HCEC 1CT (cell line): ENCODE results near the gene FGD4.

ENCODE experiments used
- DNase-seq: peaks from one replicate; pipeline ENCODE4 v3.0.0-alpha.2; 2017

The FGD4 gene

DNA sequence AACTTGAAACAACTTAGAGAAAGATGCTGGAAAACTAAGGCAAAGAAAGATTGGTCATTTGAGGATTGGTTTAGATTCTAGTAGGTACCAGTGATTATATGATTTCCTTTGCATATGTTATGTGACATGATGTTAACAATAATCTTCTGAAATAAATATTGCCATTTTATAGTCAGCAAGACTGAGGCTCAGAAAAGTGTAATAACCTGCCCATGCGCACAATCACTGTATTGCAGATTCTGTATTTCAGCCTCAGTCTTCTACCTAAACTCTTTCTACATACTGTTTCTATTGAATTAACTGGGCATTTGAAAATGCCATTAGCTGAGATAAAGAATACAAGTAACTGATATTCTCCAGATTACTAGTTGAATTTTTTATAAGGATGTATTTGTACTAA lies 61.3 kb downstream of the FGD4 start:
- DNase-seq: no peak

DNA sequence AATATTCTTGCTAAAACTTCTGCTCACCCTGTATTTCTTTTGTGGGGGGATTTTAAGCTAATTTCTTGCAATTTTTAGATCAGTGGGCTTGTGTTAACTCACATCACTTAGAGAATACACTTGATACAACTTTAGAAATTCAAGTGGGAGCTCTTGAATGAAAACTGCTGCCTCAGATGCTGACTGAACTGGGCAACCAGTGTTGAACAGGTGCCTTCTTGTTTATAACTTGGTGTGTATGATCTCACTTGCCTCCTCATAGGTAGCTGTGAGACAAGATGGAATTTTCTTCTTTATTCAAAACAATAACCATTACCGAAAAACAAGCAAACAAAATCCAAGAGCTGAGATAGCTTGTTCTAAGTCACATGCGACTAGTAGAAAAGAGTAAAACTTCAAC lies 63.5 kb downstream of the FGD4 start:
- DNase-seq: no peak

DNA sequence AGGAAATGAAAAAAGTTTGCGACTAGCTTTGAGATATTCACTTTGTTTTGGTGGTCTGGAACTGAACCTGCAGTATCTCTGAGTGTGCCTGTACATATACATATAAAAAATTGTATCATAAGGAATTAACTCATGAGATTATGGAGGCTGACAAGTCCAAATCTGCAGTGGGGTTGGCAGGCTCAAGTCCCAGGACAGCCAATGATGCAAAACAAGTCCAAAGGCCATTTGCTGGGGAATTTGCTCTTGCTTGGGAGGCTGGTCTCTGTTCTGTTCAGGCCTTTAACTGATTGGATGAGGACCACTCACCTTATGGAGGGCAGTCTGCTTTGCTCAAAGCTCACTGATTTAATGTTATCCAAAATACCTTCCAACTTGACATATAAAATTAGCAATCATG lies 66.8 kb downstream of the FGD4 start:
- no peak for DNase-seq

DNA sequence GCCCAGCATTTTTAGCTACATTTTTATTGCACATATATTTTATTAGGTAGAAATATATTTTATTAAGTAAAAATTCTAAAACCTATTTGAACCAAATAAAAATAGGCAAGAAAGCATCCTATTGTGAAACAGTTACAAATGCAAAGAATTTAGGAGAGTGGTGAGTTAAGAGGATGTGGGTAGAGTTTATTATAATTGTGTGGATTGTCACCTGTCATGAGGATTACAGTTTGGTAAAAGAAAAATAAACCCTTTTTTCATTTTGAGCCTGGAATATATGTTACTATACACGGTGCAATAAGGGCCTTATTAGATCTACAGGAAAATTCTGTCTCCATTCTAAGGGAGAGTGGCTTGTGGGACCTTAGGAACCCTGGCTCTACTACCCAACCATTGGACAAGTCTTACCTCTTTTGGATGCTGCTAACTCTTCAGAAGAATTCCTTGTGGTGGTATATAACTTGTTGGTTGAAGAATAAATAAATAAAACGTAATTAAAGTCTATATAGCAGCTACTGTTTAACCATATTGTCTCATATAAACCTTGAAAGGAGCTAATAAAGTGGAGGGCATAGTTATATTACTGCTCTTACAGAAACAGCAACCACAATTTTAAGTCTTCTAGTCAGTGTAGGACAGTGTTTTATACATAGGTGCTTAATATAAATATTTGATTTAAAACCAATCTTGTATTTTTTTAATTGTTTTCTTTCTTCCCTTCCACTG lies 67.8 kb downstream of the FGD4 start:
- peak; percentile 40 for DNase-seq

DNA sequence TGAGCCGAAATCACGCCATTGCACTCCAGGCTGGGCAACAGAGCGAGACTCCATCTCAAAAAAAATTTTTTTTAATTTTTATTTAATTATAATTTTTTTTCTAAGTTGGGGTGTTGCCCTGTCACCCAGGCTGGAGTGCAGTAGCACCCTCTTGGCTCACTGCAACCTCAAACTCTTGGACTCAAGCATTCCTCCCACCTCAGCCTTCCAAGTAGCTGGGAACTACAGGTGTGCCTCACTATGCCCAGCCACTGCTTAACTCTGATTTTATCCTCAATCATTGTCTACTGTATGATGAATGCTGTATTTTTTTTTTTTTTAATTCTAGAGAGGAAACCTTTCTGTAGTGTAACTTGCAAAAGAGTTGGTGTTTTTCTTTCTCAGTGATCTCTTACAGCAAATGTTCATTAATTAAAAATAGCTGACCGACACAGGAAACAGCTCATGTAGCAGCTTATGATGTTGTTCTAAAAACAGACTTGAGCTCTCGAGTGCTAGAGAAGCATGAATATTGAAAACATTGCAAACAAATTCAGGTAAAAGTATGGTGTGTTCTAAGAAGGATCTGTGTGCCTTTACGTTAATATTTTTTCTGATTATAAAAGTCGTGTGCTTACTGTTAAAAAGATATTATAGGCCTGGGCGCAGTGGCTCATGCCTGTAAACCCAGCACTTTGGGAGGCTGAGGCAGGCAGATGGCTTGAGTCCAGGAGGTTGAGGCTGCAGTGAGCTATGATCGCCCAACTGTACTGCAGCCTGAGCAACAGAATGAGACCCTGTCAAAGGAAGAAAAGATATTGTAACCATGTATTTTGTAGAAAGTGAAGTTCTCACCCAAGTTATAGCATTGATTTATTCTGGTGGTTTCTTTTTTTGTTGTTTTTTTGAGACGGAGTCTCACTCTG lies 68.9 kb downstream of the FGD4 start:
- no peak for DNase-seq

DNA sequence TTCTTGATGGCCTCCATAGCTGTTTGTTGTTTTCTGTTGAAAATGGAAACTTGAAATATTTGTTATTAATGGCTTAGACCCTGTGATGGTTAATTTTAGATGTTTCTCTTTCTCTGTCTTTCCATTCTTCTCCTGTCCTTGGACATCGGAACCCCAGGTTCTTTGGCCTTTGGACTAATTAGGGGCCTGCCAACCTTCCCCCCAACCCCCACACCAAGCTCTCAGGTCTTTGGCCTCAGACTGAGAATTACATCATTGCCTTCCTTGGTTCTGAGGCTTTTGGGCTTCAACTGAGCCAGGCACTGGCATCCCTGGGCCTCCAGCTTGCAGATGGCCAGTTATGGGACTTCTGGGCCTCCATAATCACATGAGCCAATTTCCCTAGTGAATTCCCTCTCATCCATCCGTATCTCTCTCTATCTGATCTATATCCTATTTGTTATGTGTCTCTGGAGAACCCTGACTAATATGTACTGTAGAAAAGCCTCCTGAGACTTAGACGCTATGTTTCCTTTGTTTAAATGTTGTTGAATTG lies 71.6 kb downstream of the FGD4 start:
- DNase-seq: no peak

DNA sequence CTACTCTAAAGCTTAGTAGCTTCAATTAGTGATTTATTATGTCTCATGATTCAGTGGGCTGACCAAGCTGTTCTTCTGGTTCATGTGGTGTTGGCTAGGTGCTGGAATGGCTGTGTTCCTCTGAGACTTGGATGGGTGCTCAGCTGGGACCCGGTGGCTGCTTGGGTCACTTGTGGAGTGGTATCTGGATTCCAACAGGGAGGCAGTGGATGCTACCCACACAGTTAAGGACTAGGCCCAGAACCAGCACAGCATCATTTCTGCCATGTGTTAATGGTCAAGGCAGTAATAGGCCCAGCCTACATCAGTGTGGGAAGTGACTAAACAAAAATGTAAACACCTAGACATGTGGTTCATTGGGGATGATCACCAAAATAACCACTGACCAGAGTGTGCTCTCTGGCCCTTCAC lies 72.2 kb downstream of the FGD4 start:
- peak; percentile 61 for DNase-seq

DNA sequence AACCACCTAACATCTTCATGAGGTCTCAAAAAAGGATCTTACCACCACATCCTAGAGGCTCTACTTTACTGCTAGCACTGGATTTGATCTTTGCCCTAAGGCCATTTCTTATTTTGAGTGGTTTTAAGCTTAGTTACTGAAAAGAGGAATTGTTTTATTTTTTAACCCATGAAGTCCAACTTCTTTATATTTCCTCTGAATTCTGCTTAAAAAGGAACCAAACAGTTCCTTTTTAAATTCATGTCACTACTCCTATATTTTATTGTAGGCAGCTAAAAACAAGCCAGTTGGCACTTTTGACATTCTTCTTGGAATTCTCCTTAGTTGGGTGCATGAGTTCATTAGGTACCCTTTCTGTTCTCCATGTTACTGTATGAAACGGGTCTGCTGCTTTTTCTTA lies 76.4 kb downstream of the FGD4 start:
- DNase-seq: no peak

DNA sequence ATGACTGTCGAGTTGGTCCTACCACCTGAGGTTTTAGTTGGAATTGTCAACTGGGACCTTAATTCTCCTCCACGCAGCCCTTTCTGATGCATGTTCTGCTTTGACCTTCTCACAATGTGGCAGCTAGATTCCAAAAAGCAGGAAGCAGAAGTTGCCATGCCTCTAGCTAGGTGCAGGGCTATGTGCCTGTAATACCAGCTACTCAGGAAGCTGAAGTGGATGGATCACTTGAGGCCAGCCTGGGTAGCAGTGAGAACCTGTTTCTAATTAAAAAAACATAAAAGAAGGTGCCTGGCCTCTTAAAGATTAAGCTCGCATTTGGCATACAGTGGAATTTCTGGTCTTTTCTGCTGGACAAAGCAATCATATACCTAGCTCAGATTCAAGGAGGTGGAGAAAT lies 77.1 kb downstream of the FGD4 start:
- no peak for DNase-seq

DNA sequence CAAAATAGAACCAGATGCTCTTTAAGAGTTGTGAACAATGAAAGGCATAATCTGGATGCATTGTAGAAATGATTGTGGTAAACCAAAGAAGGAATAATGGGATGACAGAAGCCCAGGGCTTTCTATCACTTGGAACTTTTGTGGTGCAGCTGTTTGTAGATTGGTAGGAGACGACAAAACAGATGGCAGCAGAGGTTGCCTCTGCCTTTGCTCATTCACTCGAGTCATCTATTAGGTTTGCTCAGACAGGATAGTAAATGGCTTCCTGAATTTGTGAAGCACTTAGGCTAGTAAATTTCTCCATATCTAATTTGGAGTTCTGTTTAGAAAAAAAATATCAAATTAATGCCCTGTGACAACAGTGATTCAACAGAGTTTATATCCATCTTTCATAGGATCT lies 78.4 kb downstream of the FGD4 start:
- DNase-seq: no peak

DNA sequence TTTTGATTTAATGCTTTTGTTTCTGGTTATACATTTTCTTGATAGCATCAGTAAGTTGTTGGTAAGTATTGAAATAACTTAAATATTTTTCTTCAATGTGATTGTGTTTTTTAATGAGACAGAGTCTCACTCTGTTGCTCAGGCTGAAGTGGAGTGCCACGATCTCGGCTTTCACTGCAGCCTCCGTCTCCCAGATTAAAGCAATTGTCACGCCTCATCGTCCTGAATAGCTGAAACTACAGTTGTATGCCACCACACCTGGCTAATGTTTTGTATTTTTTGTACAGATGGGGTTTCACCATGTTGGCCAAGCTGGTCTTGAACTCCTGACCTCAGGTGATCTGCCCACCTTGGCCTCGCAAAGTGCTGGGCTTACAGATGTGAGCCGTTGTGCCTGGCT lies 78.8 kb downstream of the FGD4 start:
- no peak for DNase-seq

DNA sequence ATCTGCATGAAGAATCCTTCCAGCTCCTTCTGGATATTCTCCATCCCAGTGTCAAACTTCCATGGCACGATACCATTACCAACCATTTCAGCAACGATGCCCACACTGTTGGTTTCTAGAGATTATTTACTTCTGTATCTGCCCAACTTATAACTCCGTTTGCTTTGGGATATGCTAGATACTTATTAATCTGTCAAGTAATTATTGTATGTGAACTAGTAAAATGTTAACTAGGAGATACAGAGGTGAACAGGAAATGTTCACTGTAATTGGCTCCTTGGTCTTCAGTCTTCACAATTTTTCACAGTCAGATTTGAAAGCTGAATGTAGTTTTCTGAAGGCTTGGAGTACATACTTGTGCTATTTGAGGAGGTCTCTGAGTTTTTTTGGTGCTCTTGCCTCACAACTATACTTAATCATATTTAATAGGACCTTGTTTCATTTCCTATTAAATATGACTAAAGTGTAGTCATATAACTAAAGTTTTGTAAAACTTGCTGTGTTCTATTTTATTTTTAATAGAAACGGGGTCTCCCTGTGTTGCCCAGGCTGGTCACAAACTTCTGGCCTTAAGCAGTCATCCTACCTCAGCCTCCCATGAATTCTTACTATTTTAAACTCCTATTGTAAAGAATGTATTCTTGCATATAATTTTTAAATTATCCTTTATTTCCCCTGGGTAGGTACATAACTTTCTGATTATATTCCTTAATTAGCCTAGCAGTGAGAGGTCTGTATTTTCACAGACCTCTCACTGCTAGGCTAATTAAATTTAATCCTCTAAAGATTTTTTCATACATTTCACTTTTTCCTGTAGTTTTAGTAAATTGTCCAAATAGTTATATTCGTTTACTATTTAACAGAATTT lies 79.7 kb downstream of the FGD4 start:
- no peak for DNase-seq

DNA sequence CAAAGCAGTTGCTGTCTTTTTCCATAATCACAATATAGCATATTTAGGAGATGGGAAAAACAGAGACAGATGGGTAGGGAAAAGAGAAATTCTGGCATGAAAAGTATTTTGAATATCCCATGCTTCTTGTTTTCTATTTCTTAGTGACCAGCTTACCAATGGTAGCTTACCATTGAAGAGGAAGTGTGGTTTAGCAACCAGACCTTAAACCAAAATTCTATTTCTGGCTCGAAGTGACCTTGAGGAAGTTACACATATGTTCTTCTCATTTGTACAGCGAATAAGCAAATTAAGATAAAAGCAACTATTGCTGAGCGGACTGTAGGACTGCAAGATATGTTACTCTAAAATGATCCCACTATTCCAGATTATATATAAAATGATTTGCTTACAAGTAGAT lies 82.9 kb downstream of the FGD4 start:
- DNase-seq: no peak

DNA sequence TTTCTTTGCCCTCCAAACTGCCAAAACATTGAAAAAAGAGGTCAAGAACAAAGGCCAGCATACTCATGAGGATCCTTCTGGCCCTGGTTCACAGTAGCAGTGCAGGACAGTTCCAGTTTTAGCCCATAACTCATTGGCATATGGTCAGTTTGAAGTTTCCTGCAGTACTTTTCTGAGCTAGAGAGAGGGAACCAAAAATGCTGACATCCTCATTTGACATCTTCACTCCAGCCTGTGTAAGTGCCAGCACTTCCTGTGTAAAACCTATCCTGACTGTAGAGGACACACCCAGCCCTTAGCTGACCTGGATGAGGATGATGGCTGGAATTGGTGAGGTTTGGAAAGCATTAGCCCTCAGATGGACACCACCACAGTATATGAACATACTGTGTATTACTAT lies 84.1 kb downstream of the FGD4 start:
- DNase-seq: no peak

DNA sequence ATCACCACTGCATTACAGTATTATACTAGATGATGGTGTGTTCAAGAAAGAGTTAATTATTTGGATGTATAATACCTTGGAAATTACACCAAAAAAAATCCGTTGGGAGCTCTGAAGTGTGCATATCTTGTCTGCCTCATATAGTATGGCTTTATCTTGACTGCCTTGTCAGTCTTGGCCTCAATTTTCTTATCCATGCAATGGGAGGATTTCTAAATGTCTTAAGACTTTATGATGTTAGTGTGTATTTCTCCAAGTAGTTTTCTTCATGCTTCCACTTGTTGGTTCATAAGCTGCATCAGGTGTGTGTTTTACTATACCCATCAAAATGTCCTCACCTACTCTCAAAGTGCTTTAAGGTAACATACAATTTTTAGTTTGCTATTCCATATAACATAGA lies 84.6 kb downstream of the FGD4 start:
- DNase-seq: no peak

DNA sequence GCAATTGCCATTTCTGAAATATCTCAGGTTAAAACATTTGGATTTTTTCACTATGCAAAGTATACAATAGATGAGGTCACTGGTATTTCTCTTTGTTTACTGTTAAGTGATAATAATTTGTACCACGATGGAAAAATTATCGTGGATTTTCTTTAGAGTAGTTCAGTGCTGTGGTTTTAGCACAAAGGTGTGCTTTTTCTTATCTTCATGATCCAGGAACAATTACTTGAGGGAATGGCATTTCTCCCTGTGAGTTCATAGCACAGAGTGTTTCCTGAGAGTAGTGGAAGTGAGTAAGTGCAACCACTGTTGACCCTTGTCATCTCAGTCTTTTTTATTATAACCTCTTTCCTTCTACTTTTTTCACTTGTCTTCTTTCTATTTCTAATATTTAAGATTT lies 86.8 kb downstream of the FGD4 start:
- no peak for DNase-seq

DNA sequence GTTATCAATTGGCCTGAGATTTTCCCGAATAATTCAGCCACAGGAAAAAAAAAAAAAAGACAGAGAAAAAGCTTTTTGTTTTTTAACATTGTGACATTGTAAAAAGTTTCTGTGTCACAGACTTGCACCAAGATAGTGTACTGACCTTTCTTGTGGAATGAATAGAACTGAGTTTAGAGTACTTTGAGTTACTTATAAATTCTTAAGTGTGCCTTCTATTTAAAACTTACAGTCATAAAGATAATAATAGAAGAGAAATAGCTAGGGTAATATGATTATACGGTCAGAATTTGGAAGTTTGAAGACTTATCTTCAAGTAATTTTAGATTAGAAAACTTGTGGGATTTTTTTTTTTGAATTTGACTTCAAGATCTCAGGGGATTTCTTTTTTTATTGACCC lies 88.8 kb downstream of the FGD4 start:
- DNase-seq: no peak

DNA sequence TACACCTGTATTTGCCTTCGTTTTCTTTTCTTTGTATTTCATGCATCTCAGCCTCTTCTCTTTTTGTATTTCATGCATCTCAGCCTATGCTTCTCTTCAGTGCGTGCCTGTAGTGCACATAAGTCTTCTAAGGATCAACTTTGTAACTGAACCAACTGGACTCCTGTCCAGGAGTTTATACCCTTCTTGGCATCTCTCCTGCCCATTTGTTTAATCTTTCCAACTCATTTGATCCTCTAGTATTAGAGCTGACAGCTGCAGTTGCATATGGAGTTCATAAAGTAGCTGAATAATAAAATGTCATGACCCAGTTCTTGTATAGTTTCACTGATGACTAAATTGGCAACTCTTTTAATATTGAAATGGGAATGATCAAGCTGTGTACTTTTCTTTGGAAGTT lies 89.7 kb downstream of the FGD4 start:
- no peak for DNase-seq

DNA sequence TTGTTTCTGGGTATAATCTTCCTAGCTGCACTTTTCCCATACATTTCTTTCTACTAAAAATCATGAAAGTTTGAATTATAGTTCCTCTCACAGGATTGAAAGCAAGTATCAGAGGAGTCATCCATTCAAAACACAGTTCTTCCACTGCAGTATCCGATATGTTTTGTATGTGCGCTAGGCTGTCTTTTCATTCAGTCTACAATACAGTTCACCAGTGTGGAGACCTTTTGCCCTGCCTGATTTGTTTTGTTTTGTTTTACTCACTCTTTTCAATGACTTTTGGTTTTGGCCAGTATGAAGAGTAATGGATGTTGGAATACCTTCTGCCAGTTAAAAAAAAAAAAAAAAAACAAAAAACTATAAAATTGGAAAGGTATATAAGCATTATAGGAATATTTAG lies 91.4 kb downstream of the FGD4 start:
- DNase-seq: no peak

DNA sequence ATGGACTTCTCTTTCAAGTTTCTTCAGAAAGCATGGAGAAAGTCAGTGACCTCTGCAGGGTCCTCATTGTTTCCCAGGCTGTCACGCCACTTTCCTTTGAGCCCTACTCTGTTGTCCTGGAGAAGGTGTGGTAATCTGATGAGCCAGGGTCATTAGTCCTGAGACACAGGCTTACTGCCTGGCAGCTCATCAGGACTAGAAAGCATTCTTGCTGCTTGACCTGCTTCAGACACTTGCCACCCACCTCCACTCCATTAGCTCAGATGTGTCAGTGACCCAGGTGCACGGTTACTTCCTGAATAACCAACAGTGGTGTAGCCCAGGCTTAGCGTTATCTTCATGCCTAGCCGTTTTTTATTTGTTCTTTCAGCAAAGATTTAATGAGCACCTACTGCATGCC lies 93.9 kb downstream of the FGD4 start:
- no peak for DNase-seq

DNA sequence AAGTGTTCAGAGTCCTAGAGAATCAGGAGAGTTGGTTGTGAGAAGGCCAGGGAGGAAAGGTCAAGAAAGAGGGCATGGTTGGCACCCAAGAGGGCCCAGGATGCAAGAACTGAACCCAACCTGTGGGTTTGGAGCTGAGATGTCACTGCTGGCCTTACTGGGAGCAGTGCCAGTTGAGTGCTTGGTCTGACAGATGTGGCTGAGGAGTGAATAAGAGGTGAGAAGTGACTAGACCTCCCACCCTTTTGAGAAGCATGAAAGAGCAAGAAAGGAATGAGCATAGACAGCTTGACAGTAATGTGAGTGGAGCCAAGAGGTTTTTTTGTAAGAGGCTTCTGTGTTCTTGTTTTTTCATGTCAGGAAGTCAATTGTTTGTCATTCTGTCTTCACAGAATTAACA lies 95.3 kb downstream of the FGD4 start:
- no peak for DNase-seq

DNA sequence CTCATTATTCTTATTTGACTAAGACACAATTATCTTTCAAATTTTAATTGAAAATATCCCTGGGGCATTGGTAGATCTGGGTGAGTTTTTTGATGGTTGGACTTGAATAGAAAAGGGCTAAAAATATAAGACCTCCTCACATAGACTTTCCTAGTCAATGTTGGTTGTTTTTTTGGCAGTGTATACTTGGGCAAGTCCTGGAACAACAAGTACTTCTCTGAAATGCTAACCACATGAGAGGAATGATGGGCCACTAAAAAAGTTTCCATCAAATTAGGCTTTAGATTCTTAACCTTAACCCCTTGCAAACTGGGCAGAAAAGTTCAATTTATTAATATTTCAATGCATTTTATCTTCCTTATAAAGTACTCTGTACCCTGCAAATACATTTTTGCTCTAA lies 97.6 kb downstream of the FGD4 start:
- DNase-seq: no peak

DNA sequence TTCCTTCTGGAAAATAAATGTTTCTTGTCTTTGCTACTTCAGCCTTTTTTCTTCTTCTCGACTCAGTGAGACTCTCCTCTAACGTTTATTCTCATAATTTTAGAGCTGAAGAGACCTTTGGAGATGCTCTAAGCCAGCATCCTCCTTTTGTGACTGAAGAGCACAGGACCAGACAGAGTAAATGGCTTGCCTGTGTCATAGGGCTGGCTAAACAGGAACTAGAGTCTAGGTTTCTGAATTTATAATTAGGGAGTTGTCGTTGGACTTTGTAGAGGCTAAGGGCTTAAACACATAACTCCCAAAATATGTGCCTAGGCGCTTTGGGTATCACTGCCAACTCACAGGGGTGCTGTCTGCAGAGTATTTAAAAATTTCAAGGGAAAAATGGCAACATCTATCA lies 98.5 kb downstream of the FGD4 start:
- DNase-seq: no peak
